CD14-positive monocyte (primary cell): ENCODE data around the gene GPRC5B. TPM values are rescaled to one million over a fixed set of nuclear protein-coding genes. Genes with fewer than 3 reads are reported as not detected.

Source experiments
- DNase-seq, 3 donors: peaks; one replicate each; pipeline ENCODE4 v3.0.0-alpha.2; 2011 to 2022
- H2AFZ ChIP-seq: 2 replicates; pipeline ENCODE4 v1.6.0; 2012; ENCODE audit warnings: mild to moderate bottlenecking, low read depth, low read length, inconsistent platforms; ENCODE audit not compliant: insufficient read depth, poor library complexity, severe bottlenecking
- H3K27ac ChIP-seq, 2 donors: 1 replicate in 1 of 2; 2 replicates in 1 of 2; pipeline ENCODE4 v1.5.1; 2012 to 2013; ENCODE audit warnings: low read length in 2 of 2, control low read depth in 1 of 2, inconsistent platforms in 1 of 2, low read depth in 1 of 2, mild to moderate bottlenecking in 1 of 2
- H3K27me3 ChIP-seq, 2 donors: one replicate each; pipeline versions ENCODE4 v1.6.0 to v1.6.1; 2011 to 2013; ENCODE audit warnings: low read length in 2 of 2; ENCODE audit not compliant: control insufficient read depth in 2 of 2, insufficient read depth in 2 of 2
- H3K36me3 ChIP-seq, 2 donors: replicated peaks in 1 of 2; 1 replicate in 1 of 2; 2 replicates in 1 of 2; pipeline versions ENCODE4 v1.5.1 to v1.6.1; 2012 to 2013; ENCODE audit warnings: low read length in 2 of 2, control low read depth in 1 of 2, inconsistent platforms in 1 of 2, mild to moderate bottlenecking in 1 of 2; ENCODE audit not compliant: insufficient read depth in 2 of 2, control insufficient read depth in 1 of 2
- H3K4me1 ChIP-seq, 2 donors: 1 replicate in 1 of 2; 2 replicates in 1 of 2; pipeline versions ENCODE4 v1.5.1 to v1.6.1; 2012 to 2013; ENCODE audit warnings: low read length in 2 of 2, control low read depth in 1 of 2, inconsistent platforms in 1 of 2, mild to moderate bottlenecking in 1 of 2, moderate library complexity in 1 of 2; ENCODE audit not compliant: insufficient read depth in 2 of 2, control insufficient read depth in 1 of 2
- H3K4me2 ChIP-seq: replicated peaks from 2 replicates; pipeline ENCODE3; 2012; ENCODE audit warnings: low read length, moderate library complexity, mild to moderate bottlenecking; ENCODE audit not compliant: poor library complexity, severe bottlenecking; ENCODE audit errors: extremely low read depth
- H3K4me3 ChIP-seq, 3 experiments: fragments of 200-600 bp in 1 of 3; sonication (generic) in 1 of 3; replicated peaks in 1 of 3; 1 replicate in 2 of 3; 2 replicates in 1 of 3; pipeline ENCODE4 v1.5.1; 2011 to 2013; ENCODE audit warnings: low read length in 3 of 3, mild to moderate bottlenecking in 3 of 3, control low read depth in 2 of 3, low read depth in 2 of 3, inconsistent platforms in 1 of 3, moderate library complexity in 1 of 3
- H3K79me2 ChIP-seq: 2 replicates; pipeline ENCODE4 v1.6.0; 2012; ENCODE audit warnings: mild to moderate bottlenecking, control low read depth, inconsistent platforms, low read length, moderate library complexity; ENCODE audit not compliant: insufficient read depth
- H3K9ac ChIP-seq: 2 replicates; pipeline ENCODE4 v1.6.0; 2017; ENCODE audit warnings: low read length, mild to moderate bottlenecking; ENCODE audit not compliant: insufficient read depth, poor library complexity, severe bottlenecking
- H3K9me3 ChIP-seq, 2 donors: replicated peaks in 1 of 2; 1 replicate in 1 of 2; 2 replicates in 1 of 2; pipeline versions ENCODE4 v1.5.1 to v1.6.1; 2012 to 2013; ENCODE audit warnings: low read length in 2 of 2, control low read depth in 1 of 2; ENCODE audit not compliant: control insufficient read depth in 1 of 2, insufficient read depth in 1 of 2
- H4K20me1 ChIP-seq: 2 replicates; pipeline ENCODE4 v1.6.0; 2012; ENCODE audit warnings: mild to moderate bottlenecking, low read length, control low read depth, moderate library complexity; ENCODE audit not compliant: insufficient read depth
- H3K27ac Mint-ChIP-seq, 7 donors: one replicate each; pipeline ENCODE4 v1.8.0; 2020; ENCODE audit warnings: mild to moderate bottlenecking in 7 of 7, mixed read lengths in 7 of 7, moderate library complexity in 6 of 7, inconsistent platforms in 2 of 7
- H3K27me3 Mint-ChIP-seq, 3 donors: one replicate each; pipeline ENCODE4 v1.8.0; 2021 to 2022; ENCODE audit warnings: low read depth in 3 of 3, mild to moderate bottlenecking in 3 of 3, mixed read lengths in 3 of 3, moderate library complexity in 3 of 3, inconsistent platforms in 1 of 3
- H3K36me3 Mint-ChIP-seq, 2 donors: one replicate each; pipeline ENCODE4 v1.8.0; 2020; ENCODE audit warnings: mixed read lengths in 2 of 2, inconsistent platforms in 1 of 2, mild to moderate bottlenecking in 1 of 2
- H3K4me1 Mint-ChIP-seq: one replicate; pipeline ENCODE4 v1.8.0; 2020; ENCODE audit warnings: mild to moderate bottlenecking, mixed read lengths
- H3K4me3 Mint-ChIP-seq, 2 donors: one replicate each; pipeline ENCODE4 v1.8.0; 2020; ENCODE audit warnings: mild to moderate bottlenecking in 2 of 2, mixed read lengths in 2 of 2, moderate library complexity in 1 of 2
- H3K9me3 Mint-ChIP-seq, 7 donors: one replicate each; pipeline ENCODE4 v1.8.0; 2020 to 2022; ENCODE audit warnings: mixed read lengths in 7 of 7, mild to moderate bottlenecking in 6 of 7, moderate library complexity in 6 of 7, inconsistent platforms in 2 of 7
- CTCF ChIP-seq: fragments of 200-600 bp; IDR thresholded peaks from one replicate; pipeline ENCODE4 v1.8.0; 2022; ENCODE audit warnings: antibody characterized with exemption, mild to moderate bottlenecking
- WGBS: methylation state at CpG from one replicate; pipeline ENCODE4 v1.1.5; 2013; ENCODE audit warnings: missing lambda C conversion rate; ENCODE audit not compliant: insufficient coverage; 5-methylcytosine and 5-hydroxymethylcytosine counted together
- intact Hi-C, 2 donors: fragments of 100-400 bp; cut with micrococcal nuclease; formaldehyde crosslinking; loops; one replicate each; pipeline versions ENCODE4 v1.15.0 to v1.15.1; 2023
- polyA plus RNA-seq, 3 donors: library from polyadenylated mRNA; depleted of rRNA in 1 of 3; unstranded in 2 of 3; stranded (reverse) in 1 of 3; fragments of 300-500 nt in 2 of 3; fragments of >200 nt in 1 of 3; fragmentation: Illumina TruSeq in 2 of 3; gene quantifications; 1 replicate in 2 of 3; 2 replicates in 1 of 3; pipeline ENCODE4 v1.2.3, GENCODE V29; 2012 to 2021

The GPRC5B gene
- polyA plus RNA-seq, 3 donors: 0.06 to 0.24 TPM; not detected in 1

- Mint-ChIP-seq H3K4me3 (peak overlapping the region; percentile 64 to 72), H3K4me1 (peaks cover 22% of the 10 kb centered on the region), H3K27me3 (peaks cover 46 to 55% (median 55%) of the 10 kb centered on the region in 3 donors), H3K9me3 (peaks cover 0 to 27% (median 7%) of the 10 kb centered on the region in 7 donors), H3K36me3 (peaks cover 5% of the 10 kb centered on the region in 2 donors), H3K27ac (no peak overlapping the region)
- no peak overlapping the region for H3K27ac ChIP-seq
- H4K20me1 ChIP-seq: no peaks in the 10 kb centered on the region
- peak overlapping the region; percentile 94 for H3K4me2 ChIP-seq
- H3K79me2 ChIP-seq: no peaks in the 10 kb centered on the region
- H3K9ac ChIP-seq: no peak overlapping the region
- no peak for TF ChIP-seq CTCF
- intact Hi-C loops: loop anchor here in 1 of 2 donors (10.0 kb wide), 1 partner anchor 799 kb away; no protein-coding TSS in a partner anchor
- H3K27me3 ChIP-seq: peaks cover 34 to 52% of the 10 kb centered on the region in 2 donors
- no peak for DNase-seq
- peak overlapping the region in 1 of 3 experiments; percentile 78 for H3K4me3 ChIP-seq
- no peaks in the 10 kb centered on the region for H3K36me3 ChIP-seq
- no peak overlapping the region for H2AFZ ChIP-seq
- peaks cover 22 to 31% of the 10 kb centered on the region in 2 donors for H3K4me1 ChIP-seq
- H3K9me3 ChIP-seq: peaks cover 4 to 16% of the 10 kb centered on the region in 2 donors
- 1% methylated on average over 12 of the region's 24 CpGs for WGBS
These were observed 622 bp downstream of the GPRC5B start for GRCh38 chr16:19883966-19884485.

GRCh38 chr16:19883296-19883965 is 1.2 kb downstream of the GPRC5B start:
- Histone ChIP-seq H2AFZ (no peak overlapping the region), H3K9ac (no peak overlapping the region), H3K27ac (no peak overlapping the region), H3K9me3 (peaks cover 4 to 16% of the 10 kb centered on the region in 2 donors), H3K4me2 (peak overlapping the region; percentile 94), H3K36me3 (no peaks in the 10 kb centered on the region), H3K79me2 (no peaks in the 10 kb centered on the region), H3K27me3 (peaks cover 34 to 52% of the 10 kb centered on the region in 2 donors), H4K20me1 (no peaks in the 10 kb centered on the region), H3K4me3 (peak overlapping the region in 1 of 3 experiments; percentile 28), H3K4me1 (peaks cover 22 to 31% of the 10 kb centered on the region in 2 donors)
- intact Hi-C loops: loop anchor here in 1 of 2 donors (10.0 kb wide), 1 partner anchor 799 kb away; no protein-coding TSS in a partner anchor
- Mint-ChIP-seq H3K4me1 (peaks cover 22% of the 10 kb centered on the region), H3K27ac (no peak overlapping the region), H3K4me3 (peak overlapping the region; percentile 31 to 84), H3K36me3 (peaks cover 5% of the 10 kb centered on the region in 2 donors), H3K9me3 (peaks cover 0 to 27% (median 7%) of the 10 kb centered on the region in 7 donors), H3K27me3 (peaks cover 48 to 55% (median 55%) of the 10 kb centered on the region in 3 donors)
- WGBS: 3% methylated on average over 30 of the region's 35 CpGs
- DNase-seq: no peak
- TF ChIP-seq CTCF: no peak
